Esophagus muscularis mucosa (tissue), 3 donors: ENCODE results near the gene RHCG.

Experiments
- CTCF ChIP-seq, 3 experiments: fragments of 200-600 bp in 2 of 3; fragments of 450-650 bp in 1 of 3; sonication (generic) in 2 of 3; IDR thresholded peaks; one replicate each; pipeline ENCODE4 v1.5.1; 2017 to 2019; ENCODE audit warnings: antibody characterized with exemption in 3 of 3, mild to moderate bottlenecking in 2 of 3, moderate library complexity in 1 of 3
- EP300 ChIP-seq: sonication (generic); formaldehyde crosslinking; IDR thresholded peaks from one replicate; pipeline ENCODE4 v1.6.1; 2017; ENCODE audit warnings: antibody characterized with exemption

GRCh38 chr15:89486726-89487050, 9.7 kb downstream of the RHCG start:
- no peak for TF ChIP-seq EP300
- TF ChIP-seq CTCF (IDR thresholded peaks at IDR 0.05): no peak
